ENCODE measurements around the gene HAS3.

DNA sequence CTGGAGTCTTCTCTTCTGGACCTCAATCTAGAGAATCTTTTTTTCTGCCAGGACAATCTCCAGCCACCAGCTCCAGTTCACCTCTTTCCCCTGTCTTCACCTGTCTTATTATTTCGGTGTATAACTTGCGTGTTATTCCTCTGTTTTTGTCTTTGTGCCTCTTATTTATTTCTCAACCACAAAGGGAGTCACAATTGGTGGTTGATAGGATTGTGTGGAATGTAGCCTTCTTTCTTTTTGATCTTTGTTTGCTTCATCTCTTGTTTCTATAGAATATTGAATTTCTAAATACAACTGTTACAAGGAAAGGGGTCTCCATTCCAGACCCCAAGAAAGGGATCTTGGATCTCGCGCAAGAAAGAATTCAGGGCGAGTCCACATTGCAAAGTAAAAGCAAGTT lies 35.9 kb upstream of the HAS3 start:
- TF ChIP-seq, protein P1, sequence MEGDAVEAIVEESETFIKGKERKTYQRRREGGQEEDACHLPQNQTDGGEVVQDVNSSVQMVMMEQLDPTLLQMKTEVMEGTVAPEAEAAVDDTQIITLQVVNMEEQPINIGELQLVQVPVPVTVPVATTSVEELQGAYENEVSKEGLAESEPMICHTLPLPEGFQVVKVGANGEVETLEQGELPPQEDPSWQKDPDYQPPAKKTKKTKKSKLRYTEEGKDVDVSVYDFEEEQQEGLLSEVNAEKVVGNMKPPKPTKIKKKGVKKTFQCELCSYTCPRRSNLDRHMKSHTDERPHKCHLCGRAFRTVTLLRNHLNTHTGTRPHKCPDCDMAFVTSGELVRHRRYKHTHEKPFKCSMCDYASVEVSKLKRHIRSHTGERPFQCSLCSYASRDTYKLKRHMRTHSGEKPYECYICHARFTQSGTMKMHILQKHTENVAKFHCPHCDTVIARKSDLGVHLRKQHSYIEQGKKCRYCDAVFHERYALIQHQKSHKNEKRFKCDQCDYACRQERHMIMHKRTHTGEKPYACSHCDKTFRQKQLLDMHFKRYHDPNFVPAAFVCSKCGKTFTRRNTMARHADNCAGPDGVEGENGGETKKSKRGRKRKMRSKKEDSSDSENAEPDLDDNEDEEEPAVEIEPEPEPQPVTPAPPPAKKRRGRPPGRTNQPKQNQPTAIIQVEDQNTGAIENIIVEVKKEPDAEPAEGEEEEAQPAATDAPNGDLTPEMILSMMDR (conservative IDR thresholded peaks at IDR 0.05; ENCODE audit: low read depth, low read length) = no peak
- no peak for TF ChIP-seq EZH2 (IDR thresholded peaks at IDR 0.05; ENCODE audit: low read length, unreplicated experiment)

Data from PC-3 (cell line).